PFSK-1 (cell line): ENCODE measurements around the gene TIMM13.

Source experiments
- FOXP2 ChIP-seq: optimal IDR thresholded peaks from 2 replicates; pipeline ENCODE3; 2011; ENCODE audit warnings: borderline replicate concordance, control low read depth, inconsistent platforms; ENCODE audit not compliant: insufficient read depth; ENCODE audit errors: extremely low read length, extremely low read depth
- POLR2AphosphoS5 ChIP-seq: IDR thresholded peaks from 2 replicates; pipeline ENCODE4 v1.6.1; 2012; ENCODE audit warnings: low read depth, mild to moderate bottlenecking, control low read depth, low read length, moderate library complexity
- REST ChIP-seq, 2 experiments: IDR thresholded peaks; 2 replicates each; pipeline versions ENCODE4 v1.6.1 to v1.8.0; 2011 to 2012; ENCODE audit warnings: low read depth in 2 of 2, low read length in 2 of 2, control low read depth in 1 of 2, inconsistent platforms in 1 of 2, mild to moderate bottlenecking in 1 of 2, moderate library complexity in 1 of 2; ENCODE audit not compliant: insufficient read depth in 1 of 2
- SIN3A ChIP-seq: IDR thresholded peaks from 2 replicates; pipeline ENCODE4 v1.6.1; 2012; ENCODE audit warnings: mild to moderate bottlenecking, low read length, moderate library complexity, borderline replicate concordance; ENCODE audit not compliant: insufficient read depth
- TAF1 ChIP-seq: IDR thresholded peaks from 2 replicates; pipeline ENCODE4 v1.6.1; 2012; ENCODE audit warnings: low read length, control low read depth, borderline replicate concordance; ENCODE audit not compliant: insufficient read depth

Gene TIMM13

GRCh38 chr19:2409352-2409912 is 18.0 kb downstream of the TIMM13 start:
- no peak for TF ChIP-seq POLR2AphosphoS5
- TF ChIP-seq SIN3A: no peak
- TF ChIP-seq FOXP2: no peak
- no peak for TF ChIP-seq TAF1
- TF ChIP-seq REST (IDR thresholded peaks at IDR 0.05; ENCODE audit: insufficient read depth in 1 of 2, low read depth in 2 of 2, low read length in 2 of 2): no peak

- no peak for TF ChIP-seq REST (IDR thresholded peaks at IDR 0.05; ENCODE audit: insufficient read depth in 1 of 2, low read depth in 2 of 2, low read length in 2 of 2)
- TF ChIP-seq TAF1: no peak
- no peak for TF ChIP-seq SIN3A
- TF ChIP-seq FOXP2: no peak
- no peak for TF ChIP-seq POLR2AphosphoS5
Measured at GRCh38 chr19:2408247-2408646, 19.1 kb downstream of the TIMM13 start.

- no peak for TF ChIP-seq REST (IDR thresholded peaks at IDR 0.05; ENCODE audit: insufficient read depth in 1 of 2, low read depth in 2 of 2, low read length in 2 of 2)
- no peak for TF ChIP-seq FOXP2
- no peak for TF ChIP-seq TAF1
- no peak for TF ChIP-seq SIN3A
- TF ChIP-seq POLR2AphosphoS5: no peak
Measured at GRCh38 chr19:2399582-2399981, 27.8 kb downstream of the TIMM13 start.

GRCh38 chr19:2398735-2399305 is 28.6 kb downstream of the TIMM13 start:
- TF ChIP-seq SIN3A: no peak
- no peak for TF ChIP-seq FOXP2
- no peak for TF ChIP-seq REST (IDR thresholded peaks at IDR 0.05; ENCODE audit: insufficient read depth in 1 of 2, low read depth in 2 of 2, low read length in 2 of 2)
- TF ChIP-seq POLR2AphosphoS5: no peak
- TF ChIP-seq TAF1: no peak
